MCF 10A (cell line): ENCODE measurements around the gene PLA2G1B. TPM values are rescaled to one million over a fixed set of nuclear protein-coding genes. Genes with fewer than 3 reads are reported as not detected.
"Not testable (repeated sequence)": the region's sequence is repeated elsewhere in the genome, so short reads cannot be mapped to it uniquely, and the experiment has no call there.

ENCODE experiments used
- BruUV-seq: library from RNA; stranded (reverse); fragments of 400-500 nt; replicated peaks from 2 replicates; lab custom pipeline; 2021; lab: Mats Ljungman, UMichigan
- CTCF ChIA-PET: fragments of 300-600 bp; sonication (Branson Sonifier 250); formaldehyde crosslinking; extraction: SDS; loops from one replicate; lab custom pipeline; 2021; ENCODE audit warnings: antibody characterized with exemption, inconsistent platforms; lab: Yijun Ruan, JAX
- POLR2A ChIA-PET: fragments of 300-600, 350-650 bp; sonication (Branson Sonifier 250); formaldehyde crosslinking; extraction: SDS; loops from one replicate; lab custom pipeline; 2020; ENCODE audit warnings: antibody characterized with exemption, inconsistent platforms; lab: Yijun Ruan, JAX
- DNase-seq: peaks from one replicate; pipeline ENCODE4 v3.0.0-alpha.2; 2018; ENCODE audit not compliant: unreplicated experiment
- H3K27ac Mint-ChIP-seq: one replicate; pipeline ENCODE4 v1.8.0; 2022; ENCODE audit warnings: mild to moderate bottlenecking, low read depth, mixed read lengths; ENCODE audit not compliant: unreplicated experiment
- H3K27me3 Mint-ChIP-seq: one replicate; pipeline ENCODE4 v1.8.0; 2022; ENCODE audit warnings: mixed read lengths; ENCODE audit not compliant: insufficient read depth, unreplicated experiment
- H3K36me3 Mint-ChIP-seq: one replicate; pipeline ENCODE4 v1.8.0; 2022; ENCODE audit warnings: mild to moderate bottlenecking, moderate library complexity, mixed read lengths; ENCODE audit not compliant: insufficient read depth, unreplicated experiment
- H3K4me1 Mint-ChIP-seq: one replicate; pipeline ENCODE4 v1.8.0; 2022; ENCODE audit warnings: mixed read lengths; ENCODE audit not compliant: insufficient read depth, unreplicated experiment
- H3K4me3 Mint-ChIP-seq: one replicate; pipeline ENCODE4 v1.8.0; 2022; ENCODE audit warnings: mild to moderate bottlenecking, moderate library complexity, mixed read lengths; ENCODE audit not compliant: unreplicated experiment
- H3K9me3 Mint-ChIP-seq: one replicate; pipeline ENCODE4 v1.8.0; 2022; ENCODE audit warnings: mixed read lengths; ENCODE audit not compliant: unreplicated experiment
- intact Hi-C: fragments of 100-400 bp; cut with micrococcal nuclease; formaldehyde crosslinking; loops from 2 replicates; pipeline ENCODE4 v1.14.1; 2022
- total RNA-seq: library from RNA; stranded (reverse); gene quantifications from 2 replicates; pipeline ENCODE4 v1.2.3, GENCODE V29; 2022
- TF ChIP-seq, protein P1 (sequence below): fragments of 200-600 bp; IDR thresholded peaks from one replicate; pipeline ENCODE4 v1.8.0; 2022; ENCODE audit warnings: antibody characterized with exemption, mild to moderate bottlenecking; ENCODE audit not compliant: unreplicated experiment

Gene PLA2G1B
- total RNA-seq, 1 experiment from 2014 or later, result not detected

DNA sequence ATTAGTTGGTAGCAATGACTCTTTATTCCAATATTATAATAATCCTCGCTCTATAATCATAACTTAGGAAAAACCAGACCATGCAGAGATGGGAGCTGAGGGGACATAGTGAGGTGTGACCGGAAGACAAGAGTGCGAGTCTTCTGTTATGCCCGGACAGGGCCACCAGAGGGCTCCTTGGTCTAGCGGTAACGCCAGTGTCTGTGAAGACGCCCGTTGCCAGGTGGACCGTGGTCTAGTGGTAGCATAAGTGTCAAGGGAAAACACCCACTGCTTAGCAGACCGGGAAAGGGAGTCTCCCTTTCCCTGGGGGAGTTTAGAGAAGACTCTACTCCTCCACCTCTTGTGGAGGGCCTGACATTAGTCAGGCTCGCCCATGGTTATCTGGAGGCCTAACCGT is 7.9 kb upstream of the PLA2G1B start:
- intact Hi-C loops, H3K9me3 Mint-ChIP-seq, H3K4me1 Mint-ChIP-seq, H3K4me3 Mint-ChIP-seq, H3K36me3 Mint-ChIP-seq, BruUV-seq, H3K27ac Mint-ChIP-seq: not testable (repeated sequence)
- ChIA-PET POLR2A (interaction anchor here (0.9 kb wide), 1 partner anchor 9 kb away, joined by 3 read pairs; no protein-coding TSS in a partner anchor), CTCF (interaction anchor here (0.5 to 1.7 kb wide), 6 partner anchors 12 to 782 kb away, joined by 3 to 5 read pairs (median 4); no protein-coding TSS in a partner anchor)
- TF ChIP-seq, protein P1, sequence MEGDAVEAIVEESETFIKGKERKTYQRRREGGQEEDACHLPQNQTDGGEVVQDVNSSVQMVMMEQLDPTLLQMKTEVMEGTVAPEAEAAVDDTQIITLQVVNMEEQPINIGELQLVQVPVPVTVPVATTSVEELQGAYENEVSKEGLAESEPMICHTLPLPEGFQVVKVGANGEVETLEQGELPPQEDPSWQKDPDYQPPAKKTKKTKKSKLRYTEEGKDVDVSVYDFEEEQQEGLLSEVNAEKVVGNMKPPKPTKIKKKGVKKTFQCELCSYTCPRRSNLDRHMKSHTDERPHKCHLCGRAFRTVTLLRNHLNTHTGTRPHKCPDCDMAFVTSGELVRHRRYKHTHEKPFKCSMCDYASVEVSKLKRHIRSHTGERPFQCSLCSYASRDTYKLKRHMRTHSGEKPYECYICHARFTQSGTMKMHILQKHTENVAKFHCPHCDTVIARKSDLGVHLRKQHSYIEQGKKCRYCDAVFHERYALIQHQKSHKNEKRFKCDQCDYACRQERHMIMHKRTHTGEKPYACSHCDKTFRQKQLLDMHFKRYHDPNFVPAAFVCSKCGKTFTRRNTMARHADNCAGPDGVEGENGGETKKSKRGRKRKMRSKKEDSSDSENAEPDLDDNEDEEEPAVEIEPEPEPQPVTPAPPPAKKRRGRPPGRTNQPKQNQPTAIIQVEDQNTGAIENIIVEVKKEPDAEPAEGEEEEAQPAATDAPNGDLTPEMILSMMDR, result peak; percentile 70
- peak; percentile 48 for DNase-seq
- peaks cover 12% of the 10 kb centered on the region for H3K27me3 Mint-ChIP-seq

DNA sequence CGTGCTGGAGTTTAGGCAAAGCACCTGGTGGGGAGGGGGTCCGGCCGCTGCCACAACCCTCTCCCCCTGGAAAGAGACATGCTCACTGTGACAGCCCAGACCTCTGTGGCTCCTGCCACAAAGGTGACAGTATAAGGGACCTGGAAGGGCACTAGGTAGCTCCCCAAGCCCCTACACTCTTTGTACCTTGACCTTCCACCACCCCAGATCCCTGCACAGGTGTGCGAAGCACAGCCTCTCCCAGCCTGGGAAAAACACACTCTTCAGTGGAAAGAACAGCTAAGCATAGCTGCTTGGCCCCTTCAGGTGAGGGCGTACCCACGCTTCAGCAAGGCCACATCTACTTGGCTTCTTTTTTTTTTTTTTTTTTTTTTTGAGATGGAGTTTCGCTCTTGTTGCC is 4.9 kb upstream of the PLA2G1B start:
- DNase-seq, result no peak
- H3K9me3 Mint-ChIP-seq, result peaks cover 3% of the 10 kb centered on the region
- no peaks in the 10 kb centered on the region for H3K4me1 Mint-ChIP-seq
- ChIA-PET POLR2A (interaction anchor here (1.5 kb wide), 1 partner anchor 137 kb away, joined by 3 read pairs; the partner anchor contains the start of gene SRSF9), CTCF (interaction anchor here (0.5 to 0.7 kb wide), 3 partner anchors 15 to 130 kb away, joined by 3 to 4 read pairs (median 3); no protein-coding TSS in a partner anchor)
- intact Hi-C loops, result no loop called here
- no TSS peak for BruUV-seq
- no peaks in the 10 kb centered on the region for H3K27me3 Mint-ChIP-seq
- H3K36me3 Mint-ChIP-seq, result no peaks in the 10 kb centered on the region
- no peak overlapping the region for H3K4me3 Mint-ChIP-seq
- H3K27ac Mint-ChIP-seq, result no peak overlapping the region
- TF ChIP-seq, protein P1, result no peak

DNA sequence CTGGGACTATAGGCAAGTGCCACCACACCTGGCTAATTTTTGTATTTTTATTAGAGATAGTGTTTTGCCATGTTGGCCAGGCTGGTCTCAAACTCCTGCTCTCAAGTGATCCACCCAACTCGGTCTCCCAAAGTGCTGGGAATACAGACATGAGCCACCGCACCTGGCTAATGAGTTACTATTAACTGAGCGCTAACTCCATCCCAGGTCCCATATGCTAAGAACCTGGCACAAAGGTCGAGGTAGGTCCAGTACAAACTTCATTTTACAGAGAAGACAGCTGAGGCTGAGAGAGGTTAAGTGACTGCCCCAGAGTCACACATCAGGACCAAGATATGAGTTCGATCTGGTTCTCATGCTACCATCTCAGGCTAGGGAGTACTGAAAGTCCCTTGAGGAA is 4.5 kb upstream of the PLA2G1B start:
- no peak overlapping the region for H3K4me3 Mint-ChIP-seq
- intact Hi-C loops, result no loop called here
- no peak overlapping the region for H3K27ac Mint-ChIP-seq
- no peaks in the 10 kb centered on the region for H3K36me3 Mint-ChIP-seq
- ChIA-PET POLR2A (interaction anchor here (1.5 kb wide), 1 partner anchor 137 kb away, joined by 3 read pairs; the partner anchor contains the start of gene SRSF9), CTCF (interaction anchor here (0.6 kb wide), 1 partner anchor 75 kb away, joined by 3 read pairs; no protein-coding TSS in a partner anchor)
- no TSS peak for BruUV-seq
- no peaks in the 10 kb centered on the region for H3K27me3 Mint-ChIP-seq
- TF ChIP-seq, protein P1, result no peak
- no peaks in the 10 kb centered on the region for H3K9me3 Mint-ChIP-seq
- no peaks in the 10 kb centered on the region for H3K4me1 Mint-ChIP-seq
- DNase-seq, result no peak

DNA sequence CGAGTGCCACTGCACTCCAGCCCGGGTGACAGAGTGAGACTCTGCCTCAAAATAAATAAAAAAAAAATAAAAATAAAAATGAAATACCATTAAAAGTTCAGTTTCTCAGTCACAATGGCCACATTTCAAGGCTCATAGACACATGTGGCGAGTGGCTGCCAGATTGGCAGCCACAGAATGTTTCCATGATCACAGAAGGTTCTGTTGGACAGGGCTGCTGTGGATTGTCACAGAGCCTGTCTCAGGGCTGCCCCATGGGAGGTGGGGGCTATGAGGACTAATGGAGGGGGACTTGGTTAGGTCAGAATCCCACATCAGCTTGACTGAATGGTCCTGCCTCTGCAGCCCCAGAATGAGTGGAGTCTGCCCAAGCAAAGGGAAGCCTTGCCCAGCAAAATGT is 3.8 kb upstream of the PLA2G1B start:
- BruUV-seq, result no TSS peak
- H3K27ac Mint-ChIP-seq, result no peak overlapping the region
- CTCF ChIA-PET, result no interaction called here
- H3K4me1 Mint-ChIP-seq, result peaks cover under 1% of the 10 kb centered on the region
- intact Hi-C loops, result no loop called here
- POLR2A ChIA-PET, result interaction anchor here (1.5 kb wide), 1 partner anchor 138 kb away, joined by 3 read pairs; the partner anchor contains the start of gene SRSF9
- H3K36me3 Mint-ChIP-seq, result no peaks in the 10 kb centered on the region
- no peak overlapping the region for H3K4me3 Mint-ChIP-seq
- no peaks in the 10 kb centered on the region for H3K27me3 Mint-ChIP-seq
- DNase-seq, result no peak
- H3K9me3 Mint-ChIP-seq, result no peaks in the 10 kb centered on the region
- TF ChIP-seq, protein P1, result no peak
